Effector CD8-positive, alpha-beta T cell (primary cell): ENCODE data around the gene UTS2B.

ENCODE experiments used
- DNase-seq: peaks from one replicate; lab custom pipeline; 2025; lab: John Stamatoyannopoulos, UW
- total RNA-seq, 4 experiments: gene quantifications; one replicate each; lab custom pipeline; 2026; lab: John Stamatoyannopoulos, UW

The UTS2B gene
- 0 reads per million in 4 experiments for total RNA-seq

GRCh38 chr3:191329654-191330529 is at the start of gene UTS2B:
Gene UTS2B (minus strand): TSS chr3:191330526. CDS start chr3:191282189, 48,337 bp downstream.
- DNase-seq = no peak

- no peak for DNase-seq
Measured at GRCh38 chr3:191380001-191380400, 49.7 kb upstream of the UTS2B start.

- DNase-seq = no peak
Measured at GRCh38 chr3:191379446-191379845, 49.1 kb upstream of the UTS2B start.

GRCh38 chr3:191378142-191378812 is 48.0 kb upstream of the UTS2B start:
- no peak for DNase-seq

GRCh38 chr3:191376516-191377141 is 46.3 kb upstream of the UTS2B start:
- DNase-seq = no peak

- no peak for DNase-seq
Measured at GRCh38 chr3:191373327-191373726, 43.0 kb upstream of the UTS2B start.

- DNase-seq = no peak
Measured at GRCh38 chr3:191372122-191372521, 41.8 kb upstream of the UTS2B start.

- DNase-seq = no peak
Measured at GRCh38 chr3:191369616-191370010, 39.3 kb upstream of the UTS2B start.

GRCh38 chr3:191368755-191369615 is 38.7 kb upstream of the UTS2B start:
- no peak for DNase-seq

GRCh38 chr3:191366675-191367074 is 36.3 kb upstream of the UTS2B start:
- no peak for DNase-seq

- no peak for DNase-seq
Measured at GRCh38 chr3:191363221-191363620, 32.9 kb upstream of the UTS2B start.

GRCh38 chr3:191362524-191363090 is 32.3 kb upstream of the UTS2B start:
- DNase-seq = no peak

GRCh38 chr3:191362037-191362436 is 31.7 kb upstream of the UTS2B start:
- no peak for DNase-seq

- DNase-seq = no peak
Measured at GRCh38 chr3:191361456-191361855, 31.1 kb upstream of the UTS2B start.

- no peak for DNase-seq
Measured at GRCh38 chr3:191360620-191361019, 30.3 kb upstream of the UTS2B start.

GRCh38 chr3:191358929-191359328 is 28.6 kb upstream of the UTS2B start:
- no peak for DNase-seq

GRCh38 chr3:191357909-191358308 is 27.6 kb upstream of the UTS2B start:
- DNase-seq = no peak

GRCh38 chr3:191356631-191357439 is 26.5 kb upstream of the UTS2B start:
- DNase-seq = no peak

GRCh38 chr3:191355406-191355805 is 25.1 kb upstream of the UTS2B start:
- DNase-seq = no peak

- no peak for DNase-seq
Measured at GRCh38 chr3:191353022-191353777, 22.9 kb upstream of the UTS2B start.
